ENCODE data around the gene SKP1. TPM values are rescaled to one million over a fixed set of nuclear protein-coding genes. Genes with fewer than 3 reads are reported as not detected.

SKP1 gene
- total RNA-seq, 1 donor: 145 TPM

DNA sequence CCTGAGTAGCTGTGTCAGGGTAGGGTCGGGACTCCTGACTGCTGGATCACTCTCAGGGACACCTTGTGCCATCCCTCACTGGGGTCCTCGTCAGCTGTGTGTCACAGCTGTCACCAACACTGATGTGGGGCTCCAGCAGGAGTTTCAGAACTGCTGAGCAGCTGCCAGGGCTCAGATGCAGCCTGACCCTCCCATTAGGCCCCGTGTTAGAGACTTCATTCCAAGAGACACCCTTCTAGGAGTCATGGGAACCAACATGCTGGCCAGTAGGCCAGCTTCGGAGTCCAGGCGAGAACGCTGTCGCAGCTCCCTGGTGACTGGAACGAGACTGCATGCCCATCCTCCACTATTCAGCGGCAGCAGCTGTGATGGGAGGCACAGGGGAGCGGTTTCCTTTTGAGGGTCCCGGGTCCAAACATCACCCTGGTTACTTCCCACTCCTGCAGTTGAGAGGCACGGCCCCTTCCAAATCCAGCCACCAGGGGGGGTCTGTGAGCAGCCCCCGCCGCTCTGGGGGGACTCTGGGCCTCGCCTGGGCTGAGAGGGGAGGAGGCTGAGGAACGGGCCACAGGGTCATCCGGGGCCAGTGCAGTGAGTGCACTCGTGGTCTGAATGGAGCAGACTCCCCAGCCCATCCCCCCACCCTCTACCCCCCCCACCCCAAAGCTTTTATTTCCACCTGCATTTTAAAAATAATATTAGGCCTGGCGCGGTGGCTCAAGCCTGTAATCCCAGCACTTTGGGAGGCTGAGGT is 74.9 kb downstream of the SKP1 start:
- no peak overlapping the region for H3K4me3 ChIP-seq (ENCODE audit: insufficient read depth, low read length)
- no peak overlapping the region for H3K27ac ChIP-seq (ENCODE audit: low read depth, low read length)
- peaks cover 13% of the 10 kb centered on the region for H3K4me1 ChIP-seq (ENCODE audit: insufficient read depth, low read length)
- H4K20me1 ChIP-seq (ENCODE audit: insufficient read depth, low read length): no peaks in the 10 kb centered on the region
- no peak overlapping the region for H3K4me2 ChIP-seq (ENCODE audit: insufficient read depth, low read length)
- no peaks in the 10 kb centered on the region for H3K9me3 ChIP-seq (ENCODE audit: low read depth, low read length)
- no peak overlapping the region for H2AFZ ChIP-seq (ENCODE audit: low read length)
- no peaks in the 10 kb centered on the region for H3K27me3 ChIP-seq (ENCODE audit: insufficient read depth, low read length)
- no peaks in the 10 kb centered on the region for H3K79me2 ChIP-seq (ENCODE audit: insufficient read depth, low read length)
- TF ChIP-seq, protein P1, sequence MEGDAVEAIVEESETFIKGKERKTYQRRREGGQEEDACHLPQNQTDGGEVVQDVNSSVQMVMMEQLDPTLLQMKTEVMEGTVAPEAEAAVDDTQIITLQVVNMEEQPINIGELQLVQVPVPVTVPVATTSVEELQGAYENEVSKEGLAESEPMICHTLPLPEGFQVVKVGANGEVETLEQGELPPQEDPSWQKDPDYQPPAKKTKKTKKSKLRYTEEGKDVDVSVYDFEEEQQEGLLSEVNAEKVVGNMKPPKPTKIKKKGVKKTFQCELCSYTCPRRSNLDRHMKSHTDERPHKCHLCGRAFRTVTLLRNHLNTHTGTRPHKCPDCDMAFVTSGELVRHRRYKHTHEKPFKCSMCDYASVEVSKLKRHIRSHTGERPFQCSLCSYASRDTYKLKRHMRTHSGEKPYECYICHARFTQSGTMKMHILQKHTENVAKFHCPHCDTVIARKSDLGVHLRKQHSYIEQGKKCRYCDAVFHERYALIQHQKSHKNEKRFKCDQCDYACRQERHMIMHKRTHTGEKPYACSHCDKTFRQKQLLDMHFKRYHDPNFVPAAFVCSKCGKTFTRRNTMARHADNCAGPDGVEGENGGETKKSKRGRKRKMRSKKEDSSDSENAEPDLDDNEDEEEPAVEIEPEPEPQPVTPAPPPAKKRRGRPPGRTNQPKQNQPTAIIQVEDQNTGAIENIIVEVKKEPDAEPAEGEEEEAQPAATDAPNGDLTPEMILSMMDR (IDR thresholded peaks at IDR 0.05; ENCODE audit: extremely low read depth, low read depth, low read length): peak; percentile 73
- no peaks in the 10 kb centered on the region for H3K36me3 ChIP-seq (ENCODE audit: insufficient read depth, low read length)
- peak; percentile 92 for DNase-seq (ENCODE audit: insufficient read length, low spot score, missing footprints)

- no peaks in the 10 kb centered on the region for H3K79me2 ChIP-seq (ENCODE audit: insufficient read depth, low read length)
- no peaks in the 10 kb centered on the region for H3K36me3 ChIP-seq (ENCODE audit: insufficient read depth, low read length)
- H4K20me1 ChIP-seq (ENCODE audit: insufficient read depth, low read length): no peaks in the 10 kb centered on the region
- H3K4me2 ChIP-seq (ENCODE audit: insufficient read depth, low read length): peak overlapping the region; percentile 59
- H2AFZ ChIP-seq (ENCODE audit: low read length): peak overlapping the region; percentile 82
- H3K4me3 ChIP-seq (ENCODE audit: insufficient read depth, low read length): peak overlapping the region; percentile 13
- TF ChIP-seq, protein P1 (IDR thresholded peaks at IDR 0.05; ENCODE audit: extremely low read depth, low read depth, low read length): no peak
- DNase-seq (ENCODE audit: insufficient read length, low spot score, missing footprints): peak; percentile 96
- H3K27ac ChIP-seq (ENCODE audit: low read depth, low read length): peak overlapping the region; percentile 47
- H3K27me3 ChIP-seq (ENCODE audit: insufficient read depth, low read length): no peaks in the 10 kb centered on the region
- no peaks in the 10 kb centered on the region for H3K9me3 ChIP-seq (ENCODE audit: low read depth, low read length)
- H3K4me1 ChIP-seq (ENCODE audit: insufficient read depth, low read length): peaks cover 13% of the 10 kb centered on the region
Measured at GRCh38 chr5:134100283-134101091, 76.3 kb downstream of the SKP1 start.

- Histone ChIP-seq H3K9me3 (ENCODE audit: low read depth, low read length) (no peaks in the 10 kb centered on the region), H3K4me2 (ENCODE audit: insufficient read depth, low read length) (no peak overlapping the region), H2AFZ (ENCODE audit: low read length) (no peak overlapping the region), H3K27me3 (ENCODE audit: insufficient read depth, low read length) (no peaks in the 10 kb centered on the region), H3K27ac (ENCODE audit: low read depth, low read length) (no peak overlapping the region), H3K4me1 (ENCODE audit: insufficient read depth, low read length) (peaks cover 13% of the 10 kb centered on the region), H3K36me3 (ENCODE audit: insufficient read depth, low read length) (no peaks in the 10 kb centered on the region), H3K4me3 (ENCODE audit: insufficient read depth, low read length) (no peak overlapping the region), H4K20me1 (ENCODE audit: insufficient read depth, low read length) (no peaks in the 10 kb centered on the region), H3K79me2 (ENCODE audit: insufficient read depth, low read length) (no peaks in the 10 kb centered on the region)
- no peak for DNase-seq (ENCODE audit: insufficient read length, low spot score, missing footprints)
- TF ChIP-seq, protein P1 (IDR thresholded peaks at IDR 0.05; ENCODE audit: extremely low read depth, low read depth, low read length): no peak
Measured at GRCh38 chr5:134099939-134100282, 76.8 kb downstream of the SKP1 start.

DNA sequence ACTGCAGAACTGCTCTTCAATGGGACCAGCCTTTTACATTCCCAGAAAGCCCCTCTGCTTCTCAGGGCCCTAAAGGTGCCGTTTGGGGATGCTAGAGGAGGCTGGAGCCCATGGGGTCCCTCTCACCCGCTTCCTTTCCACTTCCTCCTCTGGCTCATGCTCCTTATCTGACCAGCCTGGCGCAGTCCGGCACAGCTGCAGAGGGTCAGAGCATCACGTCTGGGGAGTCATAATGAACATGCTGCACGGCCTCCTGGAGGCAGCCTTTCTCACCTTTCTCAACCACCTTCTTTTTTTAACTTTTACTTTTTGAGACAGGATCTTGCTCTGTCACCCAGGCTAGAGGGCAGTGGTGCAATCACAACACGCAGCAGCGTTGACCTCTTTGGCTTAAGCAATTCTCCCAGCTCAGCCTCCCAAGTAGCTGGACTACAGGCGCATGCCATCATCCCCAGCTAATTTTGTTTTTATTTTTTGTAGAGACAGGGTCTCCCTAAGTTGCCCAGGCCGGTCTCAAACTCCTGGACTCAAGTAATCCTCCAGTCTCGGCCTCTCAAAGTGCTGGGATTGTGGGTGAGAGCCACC is 77.4 kb downstream of the SKP1 start:
- no peaks in the 10 kb centered on the region for H3K36me3 ChIP-seq (ENCODE audit: insufficient read depth, low read length)
- DNase-seq (ENCODE audit: insufficient read length, low spot score, missing footprints): peak; percentile 27
- H3K27ac ChIP-seq (ENCODE audit: low read depth, low read length): no peak overlapping the region
- H3K4me3 ChIP-seq (ENCODE audit: insufficient read depth, low read length): no peak overlapping the region
- H2AFZ ChIP-seq (ENCODE audit: low read length): no peak overlapping the region
- no peaks in the 10 kb centered on the region for H3K9me3 ChIP-seq (ENCODE audit: low read depth, low read length)
- no peaks in the 10 kb centered on the region for H4K20me1 ChIP-seq (ENCODE audit: insufficient read depth, low read length)
- no peaks in the 10 kb centered on the region for H3K27me3 ChIP-seq (ENCODE audit: insufficient read depth, low read length)
- no peaks in the 10 kb centered on the region for H3K79me2 ChIP-seq (ENCODE audit: insufficient read depth, low read length)
- TF ChIP-seq, protein P1 (IDR thresholded peaks at IDR 0.05; ENCODE audit: extremely low read depth, low read depth, low read length): no peak
- H3K4me2 ChIP-seq (ENCODE audit: insufficient read depth, low read length): no peak overlapping the region
- peaks cover 13% of the 10 kb centered on the region for H3K4me1 ChIP-seq (ENCODE audit: insufficient read depth, low read length)
